Measurements from ENCODE around the gene PPP1R3E. TPM values are rescaled to one million over a fixed set of nuclear protein-coding genes. Genes with fewer than 3 reads are reported as not detected.

PPP1R3E gene
- total RNA-seq, 1 donor from 2014 or later, result 10.8 TPM

DNA sequence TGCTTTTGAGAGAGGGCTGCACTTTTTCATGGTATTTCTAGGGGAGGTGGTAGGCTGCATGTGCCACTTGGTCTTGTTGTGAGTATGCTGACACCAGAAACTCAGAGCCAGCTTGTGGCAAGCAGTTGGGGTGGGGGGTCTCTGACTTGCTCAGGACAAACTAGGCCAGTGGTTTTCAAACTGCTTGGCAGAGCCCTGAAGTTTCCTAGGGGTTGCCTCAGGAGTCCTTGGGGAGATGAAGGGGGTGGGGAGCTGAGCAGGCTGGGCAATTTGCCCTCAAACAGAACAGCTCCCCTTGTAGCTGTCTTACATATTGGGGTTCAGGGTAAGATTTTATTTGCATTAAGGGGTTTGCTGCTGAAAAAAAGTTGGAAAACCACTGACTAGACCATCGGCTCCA, 7.9 kb upstream of the PPP1R3E start:
- no peak overlapping the region for H3K27ac Mint-ChIP-seq (ENCODE audit: unreplicated experiment)
- peaks cover 8% of the 10 kb centered on the region for H3K4me1 Mint-ChIP-seq (ENCODE audit: low read depth, unreplicated experiment)
- no peak for DNase-seq
- TF ChIP-seq, protein P1, sequence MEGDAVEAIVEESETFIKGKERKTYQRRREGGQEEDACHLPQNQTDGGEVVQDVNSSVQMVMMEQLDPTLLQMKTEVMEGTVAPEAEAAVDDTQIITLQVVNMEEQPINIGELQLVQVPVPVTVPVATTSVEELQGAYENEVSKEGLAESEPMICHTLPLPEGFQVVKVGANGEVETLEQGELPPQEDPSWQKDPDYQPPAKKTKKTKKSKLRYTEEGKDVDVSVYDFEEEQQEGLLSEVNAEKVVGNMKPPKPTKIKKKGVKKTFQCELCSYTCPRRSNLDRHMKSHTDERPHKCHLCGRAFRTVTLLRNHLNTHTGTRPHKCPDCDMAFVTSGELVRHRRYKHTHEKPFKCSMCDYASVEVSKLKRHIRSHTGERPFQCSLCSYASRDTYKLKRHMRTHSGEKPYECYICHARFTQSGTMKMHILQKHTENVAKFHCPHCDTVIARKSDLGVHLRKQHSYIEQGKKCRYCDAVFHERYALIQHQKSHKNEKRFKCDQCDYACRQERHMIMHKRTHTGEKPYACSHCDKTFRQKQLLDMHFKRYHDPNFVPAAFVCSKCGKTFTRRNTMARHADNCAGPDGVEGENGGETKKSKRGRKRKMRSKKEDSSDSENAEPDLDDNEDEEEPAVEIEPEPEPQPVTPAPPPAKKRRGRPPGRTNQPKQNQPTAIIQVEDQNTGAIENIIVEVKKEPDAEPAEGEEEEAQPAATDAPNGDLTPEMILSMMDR (IDR thresholded peaks at IDR 0.05; ENCODE audit: partially characterized antibody, unreplicated experiment), result no peak
- H3K4me3 Mint-ChIP-seq (ENCODE audit: unreplicated experiment), result no peak overlapping the region
- H3K27me3 Mint-ChIP-seq (ENCODE audit: unreplicated experiment), result peaks cover 7% of the 10 kb centered on the region
- no peaks in the 10 kb centered on the region for H3K36me3 Mint-ChIP-seq (ENCODE audit: unreplicated experiment)
- peaks cover 5% of the 10 kb centered on the region for H3K9me3 Mint-ChIP-seq (ENCODE audit: unreplicated experiment)

DNA sequence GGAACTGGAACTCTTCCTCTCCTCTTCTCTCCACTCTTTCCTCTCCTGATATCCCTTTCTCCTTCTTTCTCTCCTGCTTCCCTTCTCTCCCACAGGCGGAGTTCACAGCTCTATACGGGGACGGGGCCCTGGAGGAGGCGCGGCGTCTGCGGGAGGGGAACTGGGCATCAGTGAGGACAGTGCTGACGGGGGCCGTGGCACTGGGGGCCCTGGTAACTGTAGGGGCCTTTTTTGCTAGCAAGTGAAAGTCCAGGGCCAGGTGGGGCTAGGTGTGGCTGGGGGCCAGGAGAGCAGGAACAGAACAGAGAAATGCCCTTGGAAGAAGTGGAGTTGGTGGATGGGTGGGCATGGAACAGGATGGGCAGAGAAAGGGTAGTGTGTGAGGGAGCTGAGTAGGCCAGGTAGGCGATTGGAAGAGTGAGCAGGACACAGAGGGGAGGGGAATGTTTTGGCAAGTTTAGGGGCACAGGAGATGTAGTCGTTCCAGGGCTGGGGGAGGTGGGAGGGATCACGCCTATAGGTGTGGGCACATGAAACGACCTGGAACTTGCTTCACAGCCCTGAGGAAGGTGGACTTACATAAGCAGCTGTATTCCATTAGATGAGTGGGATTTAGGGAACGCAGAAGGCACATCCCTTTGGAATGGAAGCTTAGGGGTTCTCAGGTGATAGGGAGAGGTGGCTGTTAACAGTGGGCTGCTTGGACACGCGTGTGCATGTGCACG, 6.2 kb upstream of the PPP1R3E start:
- peaks cover 5% of the 10 kb centered on the region for H3K9me3 Mint-ChIP-seq (ENCODE audit: unreplicated experiment)

GRCh38 chr14:23307687-23308644, 5.3 kb upstream of the PPP1R3E start:
- TF ChIP-seq, protein P1 (IDR thresholded peaks at IDR 0.05; ENCODE audit: partially characterized antibody, unreplicated experiment), result no peak
- H3K27me3 Mint-ChIP-seq (ENCODE audit: unreplicated experiment), result peaks cover 10% of the 10 kb centered on the region
- peaks cover 8% of the 10 kb centered on the region for H3K4me1 Mint-ChIP-seq (ENCODE audit: low read depth, unreplicated experiment)
- no peak for DNase-seq
- peak overlapping the region; percentile 94 for H3K27ac Mint-ChIP-seq (ENCODE audit: unreplicated experiment)
- H3K4me3 Mint-ChIP-seq (ENCODE audit: unreplicated experiment), result peak overlapping the region; percentile 97
- H3K36me3 Mint-ChIP-seq (ENCODE audit: unreplicated experiment), result no peaks in the 10 kb centered on the region
- H3K9me3 Mint-ChIP-seq (ENCODE audit: unreplicated experiment), result peaks cover 5% of the 10 kb centered on the region

More for the DNA sequence above, 6.2 kb upstream of the PPP1R3E start:
- peak overlapping the region; percentile 97 for H3K4me3 Mint-ChIP-seq (ENCODE audit: unreplicated experiment)
- no peak for DNase-seq
- no peaks in the 10 kb centered on the region for H3K36me3 Mint-ChIP-seq (ENCODE audit: unreplicated experiment)
- peaks cover 8% of the 10 kb centered on the region for H3K4me1 Mint-ChIP-seq (ENCODE audit: low read depth, unreplicated experiment)
- TF ChIP-seq, protein P1 (IDR thresholded peaks at IDR 0.05; ENCODE audit: partially characterized antibody, unreplicated experiment), result no peak
- peaks cover 10% of the 10 kb centered on the region for H3K27me3 Mint-ChIP-seq (ENCODE audit: unreplicated experiment)
- H3K27ac Mint-ChIP-seq (ENCODE audit: unreplicated experiment), result no peak overlapping the region

DNA sequence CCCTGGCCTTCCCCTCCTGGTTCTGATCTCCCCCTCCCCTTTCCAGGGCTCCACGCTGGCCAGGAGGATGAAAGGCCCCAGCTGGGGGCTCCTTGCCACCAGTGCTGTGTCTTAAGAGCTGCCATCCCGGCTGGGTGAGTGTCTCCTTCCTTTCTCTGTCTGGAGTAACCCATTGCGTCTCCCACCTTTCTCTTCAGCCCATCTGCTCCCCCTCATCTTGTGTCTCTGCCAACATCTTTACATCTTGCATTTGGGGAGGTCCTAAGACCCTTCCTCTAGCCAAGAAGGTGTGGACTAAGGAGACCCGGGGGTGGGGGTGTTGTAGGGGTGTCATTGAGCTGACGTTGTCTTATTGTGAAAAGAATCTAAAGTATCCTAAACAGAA, 4.5 kb upstream of the PPP1R3E start:
- TF ChIP-seq, protein P1 (IDR thresholded peaks at IDR 0.05; ENCODE audit: partially characterized antibody, unreplicated experiment), result no peak
- peaks cover 8% of the 10 kb centered on the region for H3K9me3 Mint-ChIP-seq (ENCODE audit: unreplicated experiment)
- H3K36me3 Mint-ChIP-seq (ENCODE audit: unreplicated experiment), result no peaks in the 10 kb centered on the region
- H3K27ac Mint-ChIP-seq (ENCODE audit: unreplicated experiment), result peak overlapping the region; percentile 94
- peak overlapping the region; percentile 97 for H3K4me3 Mint-ChIP-seq (ENCODE audit: unreplicated experiment)
- no peak for DNase-seq
- peaks cover 8% of the 10 kb centered on the region for H3K4me1 Mint-ChIP-seq (ENCODE audit: low read depth, unreplicated experiment)
- peaks cover 15% of the 10 kb centered on the region for H3K27me3 Mint-ChIP-seq (ENCODE audit: unreplicated experiment)
